WTC11 (cell line): Measurements from ENCODE around the gene ATL1.

ENCODE experiments used
- CTCF ChIP-seq: fragments of 200-600 bp; IDR thresholded peaks from 2 replicates; pipeline ENCODE4 v1.8.0; 2022; ENCODE audit warnings: antibody characterized with exemption
- JUN ChIP-seq: sonication (generic); formaldehyde crosslinking; IDR thresholded peaks from 2 replicates; pipeline ENCODE4 v1.8.0; 2023; ENCODE audit warnings: mild to moderate bottlenecking, missing genetic modification reagents
- NR1H2 ChIP-seq: sonication (generic); formaldehyde crosslinking; IDR thresholded peaks from 2 replicates; pipeline ENCODE4 v1.9.0; 2021; ENCODE audit warnings: mild to moderate bottlenecking, moderate library complexity, missing genetic modification reagents
- NR2C2 ChIP-seq: sonication (generic); formaldehyde crosslinking; IDR thresholded peaks from 2 replicates; pipeline ENCODE4 v1.8.0; 2022; ENCODE audit warnings: mild to moderate bottlenecking, missing genetic modification reagents
- ZNF396 ChIP-seq: fragments of 250-450 bp; sonication (Bioruptor Pico); IDR thresholded peaks from 2 replicates; pipeline ENCODE4 v1.8.0; 2021; ENCODE audit warnings: mild to moderate bottlenecking, moderate library complexity, borderline replicate concordance
- ZNF425 ChIP-seq: fragments of 250-450 bp; sonication (Bioruptor Pico); conservative IDR thresholded peaks from 2 replicates; pipeline ENCODE4 v1.9.0; 2021; ENCODE audit warnings: mild to moderate bottlenecking
- TF ChIP-seq, protein P1 (sequence below): sonication (generic); formaldehyde crosslinking; IDR thresholded peaks from 2 replicates; pipeline ENCODE4 v1.8.1; 2023; ENCODE audit warnings: mild to moderate bottlenecking, missing genetic modification reagents
- TF ChIP-seq, protein P2 (sequence below): sonication (generic); formaldehyde crosslinking; IDR thresholded peaks from 2 replicates; pipeline ENCODE4 v1.8.1; 2023; ENCODE audit warnings: mild to moderate bottlenecking, moderate library complexity, missing genetic modification reagents
- TF ChIP-seq, protein P3 (sequence below): sonication (generic); formaldehyde crosslinking; IDR thresholded peaks from 2 replicates; pipeline ENCODE4 v1.8.0; 2023; ENCODE audit warnings: missing genetic modification reagents, mild to moderate bottlenecking, borderline replicate concordance
- TF ChIP-seq, protein P4 (sequence below): fragments of 250-450 bp; sonication (Bioruptor Pico); IDR thresholded peaks from 2 replicates; pipeline ENCODE4 v1.8.0; 2021; ENCODE audit warnings: mild to moderate bottlenecking
- TF ChIP-seq, protein P5 (sequence below): sonication (generic); formaldehyde crosslinking; IDR thresholded peaks from 2 replicates; pipeline ENCODE4 v1.8.0; 2022; ENCODE audit warnings: mild to moderate bottlenecking, missing genetic modification reagents

DNA sequence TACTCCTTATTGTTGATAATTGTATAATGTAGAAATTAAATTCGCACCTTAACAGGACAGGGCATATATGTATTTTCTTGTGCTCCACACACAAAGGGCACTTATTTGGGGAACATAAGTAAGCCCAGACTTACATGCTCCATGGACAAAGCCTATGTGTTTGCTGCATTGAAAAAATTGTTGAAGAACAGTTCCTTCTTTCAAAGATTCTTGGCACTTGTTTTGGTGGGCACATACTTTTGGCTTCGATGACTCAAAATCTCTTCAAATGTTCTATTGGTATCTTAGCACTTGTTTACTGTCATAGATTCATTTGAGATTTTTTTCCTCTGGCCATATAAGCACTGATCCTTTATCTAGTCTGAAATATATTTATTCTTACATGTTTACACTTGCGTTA, 26.1 kb upstream of the ATL1 start:
- TF ChIP-seq, protein P1, sequence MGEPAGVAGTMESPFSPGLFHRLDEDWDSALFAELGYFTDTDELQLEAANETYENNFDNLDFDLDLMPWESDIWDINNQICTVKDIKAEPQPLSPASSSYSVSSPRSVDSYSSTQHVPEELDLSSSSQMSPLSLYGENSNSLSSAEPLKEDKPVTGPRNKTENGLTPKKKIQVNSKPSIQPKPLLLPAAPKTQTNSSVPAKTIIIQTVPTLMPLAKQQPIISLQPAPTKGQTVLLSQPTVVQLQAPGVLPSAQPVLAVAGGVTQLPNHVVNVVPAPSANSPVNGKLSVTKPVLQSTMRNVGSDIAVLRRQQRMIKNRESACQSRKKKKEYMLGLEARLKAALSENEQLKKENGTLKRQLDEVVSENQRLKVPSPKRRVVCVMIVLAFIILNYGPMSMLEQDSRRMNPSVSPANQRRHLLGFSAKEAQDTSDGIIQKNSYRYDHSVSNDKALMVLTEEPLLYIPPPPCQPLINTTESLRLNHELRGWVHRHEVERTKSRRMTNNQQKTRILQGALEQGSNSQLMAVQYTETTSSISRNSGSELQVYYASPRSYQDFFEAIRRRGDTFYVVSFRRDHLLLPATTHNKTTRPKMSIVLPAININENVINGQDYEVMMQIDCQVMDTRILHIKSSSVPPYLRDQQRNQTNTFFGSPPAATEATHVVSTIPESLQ (CRISPR knock-in tag): no peak
- TF ChIP-seq, protein P2, sequence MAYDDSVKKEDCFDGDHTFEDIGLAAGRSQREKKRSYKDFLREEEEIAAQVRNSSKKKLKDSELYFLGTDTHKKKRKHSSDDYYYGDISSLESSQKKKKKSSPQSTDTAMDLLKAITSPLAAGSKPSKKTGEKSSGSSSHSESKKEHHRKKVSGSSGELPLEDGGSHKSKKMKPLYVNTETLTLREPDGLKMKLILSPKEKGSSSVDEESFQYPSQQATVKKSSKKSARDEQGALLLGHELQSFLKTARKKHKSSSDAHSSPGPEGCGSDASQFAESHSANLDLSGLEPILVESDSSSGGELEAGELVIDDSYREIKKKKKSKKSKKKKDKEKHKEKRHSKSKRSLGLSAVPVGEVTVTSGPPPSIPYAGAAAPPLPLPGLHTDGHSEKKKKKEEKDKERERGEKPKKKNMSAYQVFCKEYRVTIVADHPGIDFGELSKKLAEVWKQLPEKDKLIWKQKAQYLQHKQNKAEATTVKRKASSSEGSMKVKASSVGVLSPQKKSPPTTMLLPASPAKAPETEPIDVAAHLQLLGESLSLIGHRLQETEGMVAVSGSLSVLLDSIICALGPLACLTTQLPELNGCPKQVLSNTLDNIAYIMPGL: no peak
- TF ChIP-seq, protein P3, sequence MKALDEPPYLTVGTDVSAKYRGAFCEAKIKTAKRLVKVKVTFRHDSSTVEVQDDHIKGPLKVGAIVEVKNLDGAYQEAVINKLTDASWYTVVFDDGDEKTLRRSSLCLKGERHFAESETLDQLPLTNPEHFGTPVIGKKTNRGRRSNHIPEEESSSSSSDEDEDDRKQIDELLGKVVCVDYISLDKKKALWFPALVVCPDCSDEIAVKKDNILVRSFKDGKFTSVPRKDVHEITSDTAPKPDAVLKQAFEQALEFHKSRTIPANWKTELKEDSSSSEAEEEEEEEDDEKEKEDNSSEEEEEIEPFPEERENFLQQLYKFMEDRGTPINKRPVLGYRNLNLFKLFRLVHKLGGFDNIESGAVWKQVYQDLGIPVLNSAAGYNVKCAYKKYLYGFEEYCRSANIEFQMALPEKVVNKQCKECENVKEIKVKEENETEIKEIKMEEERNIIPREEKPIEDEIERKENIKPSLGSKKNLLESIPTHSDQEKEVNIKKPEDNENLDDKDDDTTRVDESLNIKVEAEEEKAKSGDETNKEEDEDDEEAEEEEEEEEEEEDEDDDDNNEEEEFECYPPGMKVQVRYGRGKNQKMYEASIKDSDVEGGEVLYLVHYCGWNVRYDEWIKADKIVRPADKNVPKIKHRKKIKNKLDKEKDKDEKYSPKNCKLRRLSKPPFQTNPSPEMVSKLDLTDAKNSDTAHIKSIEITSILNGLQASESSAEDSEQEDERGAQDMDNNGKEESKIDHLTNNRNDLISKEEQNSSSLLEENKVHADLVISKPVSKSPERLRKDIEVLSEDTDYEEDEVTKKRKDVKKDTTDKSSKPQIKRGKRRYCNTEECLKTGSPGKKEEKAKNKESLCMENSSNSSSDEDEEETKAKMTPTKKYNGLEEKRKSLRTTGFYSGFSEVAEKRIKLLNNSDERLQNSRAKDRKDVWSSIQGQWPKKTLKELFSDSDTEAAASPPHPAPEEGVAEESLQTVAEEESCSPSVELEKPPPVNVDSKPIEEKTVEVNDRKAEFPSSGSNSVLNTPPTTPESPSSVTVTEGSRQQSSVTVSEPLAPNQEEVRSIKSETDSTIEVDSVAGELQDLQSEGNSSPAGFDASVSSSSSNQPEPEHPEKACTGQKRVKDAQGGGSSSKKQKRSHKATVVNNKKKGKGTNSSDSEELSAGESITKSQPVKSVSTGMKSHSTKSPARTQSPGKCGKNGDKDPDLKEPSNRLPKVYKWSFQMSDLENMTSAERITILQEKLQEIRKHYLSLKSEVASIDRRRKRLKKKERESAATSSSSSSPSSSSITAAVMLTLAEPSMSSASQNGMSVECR: no peak
- TF ChIP-seq CTCF (no peak), NR1H2 (CRISPR knock-in tag) (no peak), NR2C2 (no peak), ZNF425 (CRISPR knock-in tag) (no peak), JUN (CRISPR knock-in tag) (no peak), ZNF396 (CRISPR knock-in tag) (no peak)
- TF ChIP-seq, protein P4, sequence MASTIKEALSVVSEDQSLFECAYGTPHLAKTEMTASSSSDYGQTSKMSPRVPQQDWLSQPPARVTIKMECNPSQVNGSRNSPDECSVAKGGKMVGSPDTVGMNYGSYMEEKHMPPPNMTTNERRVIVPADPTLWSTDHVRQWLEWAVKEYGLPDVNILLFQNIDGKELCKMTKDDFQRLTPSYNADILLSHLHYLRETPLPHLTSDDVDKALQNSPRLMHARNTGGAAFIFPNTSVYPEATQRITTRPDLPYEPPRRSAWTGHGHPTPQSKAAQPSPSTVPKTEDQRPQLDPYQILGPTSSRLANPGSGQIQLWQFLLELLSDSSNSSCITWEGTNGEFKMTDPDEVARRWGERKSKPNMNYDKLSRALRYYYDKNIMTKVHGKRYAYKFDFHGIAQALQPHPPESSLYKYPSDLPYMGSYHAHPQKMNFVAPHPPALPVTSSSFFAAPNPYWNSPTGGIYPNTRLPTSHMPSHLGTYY (CRISPR knock-in tag): no peak
- TF ChIP-seq, protein P5, sequence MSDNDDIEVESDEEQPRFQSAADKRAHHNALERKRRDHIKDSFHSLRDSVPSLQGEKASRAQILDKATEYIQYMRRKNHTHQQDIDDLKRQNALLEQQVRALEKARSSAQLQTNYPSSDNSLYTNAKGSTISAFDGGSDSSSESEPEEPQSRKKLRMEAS (CRISPR knock-in tag): no peak
